Fibroblast of mammary gland (primary cell): ENCODE measurements around the gene OARD1.

ENCODE experiments used
- DNase-seq: peaks from one replicate; pipeline ENCODE4 v3.0.0-alpha.2; 2010; ENCODE audit warnings: low read depth
- H3K4me3 ChIP-seq: 2 replicates; pipeline ENCODE4 v1.5.1; 2011; ENCODE audit warnings: low read depth, mild to moderate bottlenecking, low read length, moderate library complexity; ENCODE audit not compliant: control insufficient read depth
- CTCF ChIP-seq: conservative IDR thresholded peaks from 2 replicates; pipeline ENCODE4 v1.5.1; 2011; ENCODE audit warnings: low read depth, low read length, inconsistent platforms; ENCODE audit not compliant: control insufficient read depth, insufficient read depth

Gene OARD1

GRCh38 chr6:41059556-41059955 is 12.6 kb downstream of the OARD1 start:
- peak; percentile 33 for DNase-seq
- no peak overlapping the region for H3K4me3 ChIP-seq
- no peak for TF ChIP-seq CTCF

GRCh38 chr6:41058783-41059181 is 13.4 kb downstream of the OARD1 start:
- no peak for DNase-seq
- no peak for TF ChIP-seq CTCF

GRCh38 chr6:41056768-41057490 is 15.2 kb downstream of the OARD1 start:
- DNase-seq, result no peak
- no peak for TF ChIP-seq CTCF
- no peak overlapping the region for H3K4me3 ChIP-seq

More at GRCh38 chr6:41058783-41059181, 13.4 kb downstream of the OARD1 start:
- H3K4me3 ChIP-seq, result no peak overlapping the region

- no peak for DNase-seq
- no peak for TF ChIP-seq CTCF
- no peak overlapping the region for H3K4me3 ChIP-seq
These were observed 17.0 kb downstream of the OARD1 start for GRCh38 chr6:41055149-41055548.

- DNase-seq, result no peak
- H3K4me3 ChIP-seq, result no peak overlapping the region
- no peak for TF ChIP-seq CTCF
These were observed 17.6 kb downstream of the OARD1 start for GRCh38 chr6:41054511-41054910.

- no peak for TF ChIP-seq CTCF
- no peak for DNase-seq
These were observed 19.1 kb downstream of the OARD1 start, which contains the start of gene APOBEC2 for GRCh38 chr6:41053041-41053440. Gene APOBEC2, plus strand, starts transcription at chr6:41053202. Its CDS starts 146 bp downstream, at chr6:41053348.

More at GRCh38 chr6:41053041-41053440, 19.1 kb downstream of the OARD1 start, which contains the start of gene APOBEC2:
- H3K4me3 ChIP-seq, result no peak within 1 kb of the TSS
